SK-N-MC (cell line): Measurements from ENCODE around the gene DIP2C.

ENCODE experiments used
- EZH2 ChIP-seq: fragments of 200-600 bp; sonication (generic); IDR thresholded peaks from one replicate; pipeline ENCODE4 v1.6.1; 2017; ENCODE audit warnings: antibody characterized with exemption
- FOXP2 ChIP-seq: optimal IDR thresholded peaks from 2 replicates; pipeline ENCODE3; 2011; ENCODE audit warnings: mild to moderate bottlenecking, moderate library complexity; ENCODE audit not compliant: insufficient read depth; ENCODE audit errors: extremely low read length, control extremely low read depth
- POLR2AphosphoS5 ChIP-seq: IDR thresholded peaks from 2 replicates; pipeline ENCODE4 v1.6.1; 2012; ENCODE audit warnings: mild to moderate bottlenecking, low read depth, low read length, borderline replicate concordance

DNA sequence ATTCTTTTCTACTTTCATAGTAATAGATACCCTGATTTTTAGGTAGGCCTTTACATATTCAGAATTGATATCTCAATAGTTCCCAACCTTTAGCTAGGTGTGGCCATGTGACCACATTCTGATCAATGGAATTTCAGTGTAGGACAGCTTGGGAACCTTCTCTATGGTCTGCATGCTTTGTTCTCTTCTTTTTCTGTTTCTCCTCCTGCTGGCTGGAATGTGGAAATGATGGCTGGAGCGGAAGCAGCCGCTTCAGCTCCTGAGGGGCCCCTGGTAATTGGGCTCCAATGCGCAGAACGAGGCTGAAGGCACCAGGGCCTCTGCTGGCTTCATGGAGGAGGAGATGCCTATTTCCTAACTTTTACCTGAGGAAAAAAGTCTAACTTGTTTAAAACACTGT, 401.7 kb downstream of the DIP2C start:
- no peak for TF ChIP-seq EZH2
- TF ChIP-seq POLR2AphosphoS5, result no peak
- TF ChIP-seq FOXP2, result no peak
